SK-N-SH (cell line): ENCODE results near the gene RNU4-1. TPM values are rescaled to one million over a fixed set of nuclear protein-coding genes. Genes with fewer than 3 reads are reported as not detected.

Experiments used
- CTCF ChIA-PET: fragments of 300-600, 350-600 bp; formaldehyde crosslinking; extraction: SDS; loops from one replicate; lab custom pipeline; 2021; lab: Yijun Ruan, JAX
- POLR2A ChIA-PET: fragments of 350-600 bp; sonication (Branson Sonifier 250); formaldehyde crosslinking; extraction: SDS; loops from one replicate; lab custom pipeline; 2020; ENCODE audit warnings: antibody characterized with exemption, inconsistent platforms; lab: Yijun Ruan, JAX
- DNase-seq: peaks from one replicate; pipeline ENCODE4 v3.0.0; 2012
- H2AFZ ChIP-seq: fragments of 200-600 bp; sonication (generic); 2 replicates; pipeline ENCODE4 v1.8.1; 2016; ENCODE audit warnings: antibody characterized with exemption, mild to moderate bottlenecking, low read depth
- H3F3A ChIP-seq: fragments of 200-600 bp; sonication (generic); replicated peaks from 2 replicates; pipeline ENCODE3; 2016; ENCODE audit warnings: antibody characterized with exemption, mild to moderate bottlenecking; ENCODE audit not compliant: insufficient read depth
- H3K27ac ChIP-seq, 2 experiments: fragments of 200-500 bp in 1 of 2; fragments of 200-600 bp in 1 of 2; sonication (Bioruptor generic) in 1 of 2; sonication (generic), shearing (Covaris generic) in 1 of 2; 2 replicates each; pipeline versions ENCODE4 v1.5.1 to v1.6.1; 2014 to 2016; ENCODE audit warnings: low read depth in 2 of 2, inconsistent platforms in 1 of 2, low read length in 1 of 2, mild to moderate bottlenecking in 1 of 2, mixed read lengths in 1 of 2
- H3K27me3 ChIP-seq: fragments of 200-600 bp; sonication (generic), shearing (Covaris generic); 2 replicates; pipeline ENCODE4 v1.6.1; 2016; ENCODE audit warnings: mixed run types; ENCODE audit not compliant: insufficient read depth
- H3K36me3 ChIP-seq, 2 experiments: fragments of 200-500 bp in 1 of 2; fragments of 200-600 bp in 1 of 2; sonication (Bioruptor generic) in 1 of 2; sonication (generic) in 1 of 2; replicated peaks in 1 of 2; 2 replicates each; pipeline versions ENCODE3 to v1.5.1; 2014 to 2016; ENCODE audit warnings: low read length in 1 of 2, mild to moderate bottlenecking in 1 of 2; ENCODE audit not compliant: insufficient read depth in 2 of 2, control insufficient read depth in 1 of 2
- H3K4me1 ChIP-seq, 2 experiments: fragments of 200-500 bp in 1 of 2; fragments of 200-600 bp in 1 of 2; sonication (Bioruptor generic) in 1 of 2; sonication (generic), shearing (Covaris generic) in 1 of 2; 2 replicates each; pipeline versions ENCODE4 v1.5.1 to v1.6.1; 2014 to 2016; ENCODE audit warnings: low read depth in 1 of 2, low read length in 1 of 2, mixed run types in 1 of 2; ENCODE audit not compliant: insufficient read depth in 2 of 2, control insufficient read depth in 1 of 2
- H3K4me2 ChIP-seq: fragments of 200-600 bp; sonication (generic), shearing (Covaris generic); 2 replicates; pipeline ENCODE4 v1.6.1; 2017; ENCODE audit warnings: mixed run types
- H3K4me3 ChIP-seq, 2 experiments: fragments of 200-500 bp in 1 of 2; fragments of 200-600 bp in 1 of 2; sonication (Bioruptor generic) in 1 of 2; sonication (generic), shearing (Covaris generic) in 1 of 2; 2 replicates each; pipeline versions ENCODE4 v1.5.1 to v1.8.1; 2014 to 2016; ENCODE audit warnings: low read depth in 2 of 2, inconsistent platforms in 1 of 2, low read length in 1 of 2, mild to moderate bottlenecking in 1 of 2, mixed read lengths in 1 of 2, moderate library complexity in 1 of 2
- H3K79me2 ChIP-seq: fragments of 200-600 bp; sonication (generic); 2 replicates; pipeline ENCODE4 v1.8.1; 2017; ENCODE audit warnings: mild to moderate bottlenecking; ENCODE audit not compliant: insufficient read depth
- H3K9ac ChIP-seq: fragments of 200-600 bp; sonication (generic); 2 replicates; pipeline ENCODE4 v1.6.1; 2017; ENCODE audit warnings: mixed run types
- H3K9me2 ChIP-seq: fragments of 200-600 bp; sonication (generic); 2 replicates; pipeline ENCODE4 v1.6.1; 2017; ENCODE audit warnings: mixed run types
- H3K9me3 ChIP-seq: fragments of 200-600 bp; sonication (generic); 2 replicates; pipeline ENCODE4 v1.6.1; 2017; ENCODE audit warnings: mixed run types, mild to moderate bottlenecking, moderate library complexity
- H4K20me1 ChIP-seq: fragments of 200-600 bp; sonication (generic); 2 replicates; pipeline ENCODE4 v1.6.1; 2017; ENCODE audit warnings: mild to moderate bottlenecking, mixed run types; ENCODE audit not compliant: insufficient read depth
- ELF1 ChIP-seq: IDR thresholded peaks from 2 replicates; pipeline ENCODE4 v1.4.0; 2012
- EP300 ChIP-seq, 2 experiments: IDR thresholded peaks; 2 replicates each; pipeline versions ENCODE4 v1.4.0 to v1.6.1; 2012; ENCODE audit warnings: borderline replicate concordance in 1 of 2, low read depth in 1 of 2, low read length in 1 of 2
- FOSL2 ChIP-seq: IDR thresholded peaks from 2 replicates; pipeline ENCODE4 v1.4.0; 2012; ENCODE audit warnings: low read depth, mild to moderate bottlenecking, moderate library complexity, borderline replicate concordance
- GABPA ChIP-seq: IDR thresholded peaks from 2 replicates; pipeline ENCODE4 v1.4.0; 2012; ENCODE audit warnings: low read depth, mild to moderate bottlenecking
- GATA2 ChIP-seq: sonication (generic); formaldehyde crosslinking; IDR thresholded peaks from 2 replicates; pipeline ENCODE4 v1.5.0; 2020; ENCODE audit warnings: mild to moderate bottlenecking, missing genetic modification reagents
- MEF2A ChIP-seq: IDR thresholded peaks from 2 replicates; pipeline ENCODE4 v1.4.0; 2012; ENCODE audit warnings: low read depth, borderline replicate concordance
- MXI1 ChIP-seq: IDR thresholded peaks from 2 replicates; pipeline ENCODE4 v1.6.1; 2012; ENCODE audit warnings: mild to moderate bottlenecking, low read depth, low read length, improper control_type of control experiment
- NFIC ChIP-seq: IDR thresholded peaks from 2 replicates; pipeline ENCODE4 v1.4.0; 2012; ENCODE audit warnings: borderline replicate concordance
- NRF1 ChIP-seq: IDR thresholded peaks from 2 replicates; pipeline ENCODE4 v1.6.1; 2012; ENCODE audit warnings: low read depth, mild to moderate bottlenecking, low read length
- POLR2AphosphoS5 ChIP-seq: IDR thresholded peaks from 2 replicates; pipeline ENCODE4 v1.6.1; 2012; ENCODE audit warnings: low read depth, low read length
- RAD21 ChIP-seq: IDR thresholded peaks from 2 replicates; pipeline ENCODE4 v1.6.1; 2012; ENCODE audit warnings: mild to moderate bottlenecking, low read length
- RFX5 ChIP-seq: IDR thresholded peaks from 2 replicates; pipeline ENCODE4 v1.6.1; 2012; ENCODE audit warnings: mild to moderate bottlenecking, improper control_type of control experiment, low read length
- SIN3A ChIP-seq: IDR thresholded peaks from 2 replicates; pipeline ENCODE4 v1.6.1; 2012; ENCODE audit warnings: low read depth, mild to moderate bottlenecking, low read length, moderate library complexity, borderline replicate concordance
- TCF12 ChIP-seq: IDR thresholded peaks from 2 replicates; pipeline ENCODE4 v1.4.0; 2012
- USF2 ChIP-seq: fragments of 150-350 bp; IDR thresholded peaks from 2 replicates; pipeline ENCODE4 v1.6.1; 2017; ENCODE audit warnings: antibody characterized with exemption, low read length, low read depth, borderline replicate concordance
- YY1 ChIP-seq: IDR thresholded peaks from 2 replicates; pipeline ENCODE4 v1.4.0; 2012; ENCODE audit warnings: low read depth, mild to moderate bottlenecking
- WGBS: methylation state at CpG from one replicate; pipeline ENCODE4 v1.1.6; 2017; ENCODE audit warnings: low lambda C conversion rate; 5-methylcytosine and 5-hydroxymethylcytosine counted together
- polyA plus RNA-seq, 3 experiments: library from polyadenylated mRNA; depleted of rRNA; stranded (reverse); fragments of >200 nt; gene quantifications; 2 replicates each; pipeline ENCODE4 v1.2.3, GENCODE V29; 2012
- TF ChIP-seq, protein P1 (sequence below): IDR thresholded peaks from 2 replicates; pipeline ENCODE4 v1.4.0; 2012; ENCODE audit warnings: low read depth, borderline replicate concordance
- TF ChIP-seq, protein P2 (sequence below): IDR thresholded peaks from 2 replicates; pipeline ENCODE4 v1.4.0; 2012; ENCODE audit warnings: low read depth, borderline replicate concordance

Gene RNU4-1
- polyA plus RNA-seq, 1 of the 3 experiments (the other 2 are of a cell fraction): not detected

- no peak overlapping the region for H3K4me3 ChIP-seq
- H3K9me3 ChIP-seq: no peaks in the 10 kb centered on the region; the same call in 1 of the 2 replicates
- TF ChIP-seq ELF1 (no peak), NRF1 (no peak), NFIC (no peak), RAD21 (no peak), MXI1 (no peak), RFX5 (no peak), USF2 (no peak), SIN3A (no peak), GATA2 (CRISPR knock-in tag) (no peak), YY1 (no peak), TCF12 (no peak), MEF2A (no peak), FOSL2 (no peak), POLR2AphosphoS5 (no peak), EP300 (IDR thresholded peaks at IDR 0.05; ENCODE audit: borderline replicate concordance in 1 of 2, low read depth in 1 of 2, low read length in 1 of 2) (no peak), GABPA (no peak)
- TF ChIP-seq, protein P1, sequence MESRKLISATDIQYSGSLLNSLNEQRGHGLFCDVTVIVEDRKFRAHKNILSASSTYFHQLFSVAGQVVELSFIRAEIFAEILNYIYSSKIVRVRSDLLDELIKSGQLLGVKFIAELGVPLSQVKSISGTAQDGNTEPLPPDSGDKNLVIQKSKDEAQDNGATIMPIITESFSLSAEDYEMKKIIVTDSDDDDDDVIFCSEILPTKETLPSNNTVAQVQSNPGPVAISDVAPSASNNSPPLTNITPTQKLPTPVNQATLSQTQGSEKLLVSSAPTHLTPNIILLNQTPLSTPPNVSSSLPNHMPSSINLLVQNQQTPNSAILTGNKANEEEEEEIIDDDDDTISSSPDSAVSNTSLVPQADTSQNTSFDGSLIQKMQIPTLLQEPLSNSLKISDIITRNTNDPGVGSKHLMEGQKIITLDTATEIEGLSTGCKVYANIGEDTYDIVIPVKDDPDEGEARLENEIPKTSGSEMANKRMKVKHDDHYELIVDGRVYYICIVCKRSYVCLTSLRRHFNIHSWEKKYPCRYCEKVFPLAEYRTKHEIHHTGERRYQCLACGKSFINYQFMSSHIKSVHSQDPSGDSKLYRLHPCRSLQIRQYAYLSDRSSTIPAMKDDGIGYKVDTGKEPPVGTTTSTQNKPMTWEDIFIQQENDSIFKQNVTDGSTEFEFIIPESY: no peak
- TF ChIP-seq, protein P2, sequence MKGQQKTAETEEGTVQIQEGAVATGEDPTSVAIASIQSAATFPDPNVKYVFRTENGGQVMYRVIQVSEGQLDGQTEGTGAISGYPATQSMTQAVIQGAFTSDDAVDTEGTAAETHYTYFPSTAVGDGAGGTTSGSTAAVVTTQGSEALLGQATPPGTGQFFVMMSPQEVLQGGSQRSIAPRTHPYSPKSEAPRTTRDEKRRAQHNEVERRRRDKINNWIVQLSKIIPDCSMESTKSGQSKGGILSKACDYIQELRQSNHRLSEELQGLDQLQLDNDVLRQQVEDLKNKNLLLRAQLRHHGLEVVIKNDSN: no peak
- ChIA-PET CTCF (interaction anchor here (0.6 to 7.0 kb wide), 3 partner anchors 37 to 310 kb away, joined by 3 to 46 read pairs (median 3); partner anchors contain the start of gene SIRT4), POLR2A (no interaction called here)
- H3K4me2 ChIP-seq: no peak overlapping the region
- no peaks in the 10 kb centered on the region for H3F3A ChIP-seq
- 77% methylated on average over 4 of the region's 4 CpGs for WGBS
- H3K36me3 ChIP-seq: no peaks in the 10 kb centered on the region
- H3K4me1 ChIP-seq: no peaks in the 10 kb centered on the region
- DNase-seq: no peak
- no peak overlapping the region for H3K9ac ChIP-seq
- no peaks in the 10 kb centered on the region for H4K20me1 ChIP-seq
- no peak overlapping the region for H3K27ac ChIP-seq
- H3K27me3 ChIP-seq: no peaks in the 10 kb centered on the region
- no peak overlapping the region for H2AFZ ChIP-seq
- no peaks in the 10 kb centered on the region for H3K9me2 ChIP-seq
- no peaks in the 10 kb centered on the region for H3K79me2 ChIP-seq
These were observed 46.2 kb upstream of the RNU4-1 start for GRCh38 chr12:120339256-120339655.
